Gastrocnemius medialis (tissue), 4 donors: ENCODE measurements around the gene GID8.

Source experiments
- CTCF ChIP-seq, 5 experiments: fragments of 450-650 bp in 3 of 5; fragments of 200-600 bp in 2 of 5; sonication (generic) in 2 of 5; IDR thresholded peaks in 4 of 5; conservative IDR thresholded peaks in 1 of 5; 1 replicate in 4 of 5; 2 replicates in 1 of 5; pipeline ENCODE4 v1.5.1; 2016 to 2019; ENCODE audit warnings: antibody characterized with exemption in 5 of 5, mild to moderate bottlenecking in 3 of 5, moderate library complexity in 3 of 5
- POLR2A ChIP-seq, 2 donors: fragments of 450-650 bp; IDR thresholded peaks; one replicate each; pipeline ENCODE4 v1.6.1; 2017; ENCODE audit warnings: antibody characterized with exemption in 2 of 2, mild to moderate bottlenecking in 2 of 2, moderate library complexity in 2 of 2

DNA sequence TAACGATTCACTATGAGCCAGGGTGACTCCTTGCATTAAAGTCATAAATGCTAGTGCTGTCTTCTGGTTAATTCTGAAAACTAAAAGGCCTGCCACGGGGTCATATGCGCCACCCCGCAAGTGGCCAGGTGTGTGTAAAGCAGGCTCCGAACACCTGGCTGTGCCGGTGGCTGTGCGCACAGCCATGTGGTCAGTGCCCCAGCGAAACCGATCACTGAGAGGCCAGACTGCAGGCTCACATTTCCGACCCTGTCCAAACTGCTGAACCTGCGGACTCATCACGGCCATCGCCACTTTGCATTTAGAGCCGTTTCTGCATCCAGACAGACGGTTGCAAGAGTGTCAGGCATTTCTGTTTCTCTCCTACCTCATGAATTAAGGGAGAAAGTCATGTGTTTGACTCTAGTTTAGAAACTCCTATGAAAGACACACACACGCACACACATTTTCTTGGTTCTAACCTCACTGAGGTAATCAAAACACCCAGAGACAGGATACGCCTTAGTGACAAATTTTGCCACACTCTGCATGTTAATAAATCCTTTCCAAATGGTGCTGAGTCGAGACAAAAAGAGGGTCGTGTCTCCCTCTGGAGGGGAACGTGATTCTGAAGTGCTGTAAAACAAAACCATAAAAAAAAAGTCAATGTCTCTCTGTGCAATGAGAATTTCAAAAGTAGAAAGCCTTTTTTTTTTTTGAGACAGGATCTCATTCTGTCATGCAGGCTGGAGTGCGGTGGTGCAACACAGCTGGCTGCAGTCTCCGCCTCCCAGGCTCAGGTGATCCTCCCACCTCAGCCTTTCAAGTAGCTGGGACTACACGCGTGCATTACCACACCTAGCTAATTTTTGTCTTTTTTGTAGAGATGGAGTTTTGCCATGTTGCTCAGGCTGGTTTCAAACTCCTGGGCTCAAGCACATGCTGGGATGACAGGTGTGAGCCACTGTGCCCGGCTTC is 45.3 kb upstream of the GID8 start:
- TF ChIP-seq CTCF (IDR thresholded peaks at IDR 0.05 in 4 of 5, conservative IDR thresholded peaks at IDR 0.05 in 1 of 5) (no peak), POLR2A (IDR thresholded peaks at IDR 0.05) (no peak)
